Activated CD8-positive, alpha-beta memory T cell treated with anti-CD3 and anti-CD28 coated beads, Interleukin-2, amount 10 ng/mL, durations not matched to agents 7 days and 5 days (primary cell): ENCODE data around the gene TRIM50. TPM values are rescaled to one million over a fixed set of nuclear protein-coding genes. Genes with fewer than 3 reads are reported as not detected.
"Not testable (repeated sequence)": the region's sequence is repeated elsewhere in the genome, so short reads cannot be mapped to it uniquely, and the experiment has no call there.

Experiments
- ATAC-seq: fragments of 150-1000 bp; cut with Tn5 transposase; one replicate; pipeline ENCODE4 v1.10.0; 2021; ENCODE audit warnings: moderate library complexity
- CTCF ChIA-PET: fragments of 350-600 bp; sonication (Branson Sonifier 250); formaldehyde crosslinking; loops from one replicate; lab custom pipeline; 2021; ENCODE audit warnings: antibody characterized with exemption; lab: Charles Lee
- DNase-seq: peaks from one replicate; pipeline ENCODE4 v3.0.0-alpha.2; 2020
- H3K27ac Mint-ChIP-seq: one replicate; pipeline ENCODE4 v1.8.0; 2021; ENCODE audit warnings: mild to moderate bottlenecking, mixed read lengths
- H3K27me3 Mint-ChIP-seq: one replicate; pipeline ENCODE4 v1.8.0; 2021; ENCODE audit warnings: mixed read lengths
- H3K36me3 Mint-ChIP-seq: one replicate; pipeline ENCODE4 v1.8.0; 2021; ENCODE audit warnings: mild to moderate bottlenecking, mixed read lengths
- H3K4me1 Mint-ChIP-seq: one replicate; pipeline ENCODE4 v1.8.0; 2021; ENCODE audit warnings: mixed read lengths
- H3K4me3 Mint-ChIP-seq: one replicate; pipeline ENCODE4 v1.8.0; 2021; ENCODE audit warnings: mild to moderate bottlenecking, moderate library complexity, mixed read lengths
- H3K9me3 Mint-ChIP-seq: one replicate; pipeline ENCODE4 v1.8.0; 2022; ENCODE audit warnings: low read depth, mixed read lengths
- total RNA-seq, 2 experiments: library from RNA; stranded (reverse); gene quantifications; one replicate each; pipeline ENCODE4 v1.2.3, GENCODE V29; 2021

The TRIM50 gene
- total RNA-seq, 2 experiments from 2014 or later: not detected

DNA sequence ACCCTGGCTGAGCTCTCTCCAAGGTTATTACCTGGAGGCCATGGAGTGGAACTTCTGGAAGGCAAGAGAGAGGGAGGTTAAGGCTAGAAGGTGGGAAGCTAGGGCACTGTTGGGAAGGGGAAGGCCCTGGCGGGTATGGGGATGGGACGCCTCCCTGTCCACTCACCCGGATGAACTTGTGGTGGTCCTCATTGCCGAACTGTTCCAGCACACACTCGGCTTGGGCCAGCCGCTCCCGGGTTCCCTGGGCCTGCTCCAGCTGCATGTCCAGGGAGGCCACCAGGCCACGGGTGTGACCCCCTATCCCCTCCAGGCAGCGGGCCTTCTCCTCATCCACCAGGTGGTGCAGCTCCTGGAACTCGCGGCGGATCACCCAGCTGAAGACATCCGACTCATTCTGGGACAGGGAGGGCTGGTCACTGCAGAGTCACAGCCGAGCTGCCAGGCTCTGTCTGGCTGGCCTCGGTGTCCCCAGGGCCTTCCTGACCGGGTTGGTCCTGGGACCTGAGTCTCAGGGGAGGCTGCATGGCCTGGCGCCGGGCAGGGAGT lies 9.2 kb downstream of the TRIM50 start:
- H3K9me3 Mint-ChIP-seq, H3K4me3 Mint-ChIP-seq, CTCF ChIA-PET, ATAC-seq, H3K36me3 Mint-ChIP-seq, H3K4me1 Mint-ChIP-seq, H3K27me3 Mint-ChIP-seq, H3K27ac Mint-ChIP-seq, DNase-seq: not testable (repeated sequence)

DNA sequence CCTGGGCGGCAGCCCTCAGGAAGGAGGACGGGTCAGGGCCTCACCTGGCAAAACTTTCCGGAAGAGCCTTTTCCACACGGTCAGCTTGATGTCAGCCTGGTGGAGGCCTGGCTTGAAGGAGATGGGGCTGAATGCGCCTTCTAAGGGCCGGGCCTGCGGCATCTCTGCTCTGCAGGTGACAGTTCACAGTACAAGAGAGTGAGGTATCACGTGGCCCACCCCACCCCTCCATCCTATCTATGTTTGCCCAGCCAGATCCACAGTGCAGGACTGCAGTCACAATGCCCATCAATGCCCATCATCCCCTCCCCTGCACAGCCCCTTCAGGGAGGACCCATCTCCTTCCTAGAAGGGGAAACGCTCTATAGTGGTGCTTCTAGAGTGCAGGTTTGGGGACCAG lies 11.4 kb downstream of the TRIM50 start:
- H3K4me1 Mint-ChIP-seq: no peaks in the 10 kb centered on the region
- ATAC-seq (no peak), DNase-seq (no peak)
- no peaks in the 10 kb centered on the region for H3K9me3 Mint-ChIP-seq
- CTCF ChIA-PET: no interaction called here
- no peaks in the 10 kb centered on the region for H3K36me3 Mint-ChIP-seq
- H3K27ac Mint-ChIP-seq: no peak overlapping the region
- no peaks in the 10 kb centered on the region for H3K27me3 Mint-ChIP-seq
- no peak overlapping the region for H3K4me3 Mint-ChIP-seq

- DNase-seq (no peak), ATAC-seq (no peak)
- no peaks in the 10 kb centered on the region for H3K9me3 Mint-ChIP-seq
- H3K36me3 Mint-ChIP-seq: peaks cover under 1% of the 10 kb centered on the region
- H3K27me3 Mint-ChIP-seq: no peaks in the 10 kb centered on the region
- H3K4me3 Mint-ChIP-seq: no peak overlapping the region
- CTCF ChIA-PET: no interaction called here
- no peak overlapping the region for H3K27ac Mint-ChIP-seq
- H3K4me1 Mint-ChIP-seq: peaks cover 3% of the 10 kb centered on the region
Measured at GRCh38 chr7:73314271-73314670, 13.6 kb downstream of the TRIM50 start.

DNA sequence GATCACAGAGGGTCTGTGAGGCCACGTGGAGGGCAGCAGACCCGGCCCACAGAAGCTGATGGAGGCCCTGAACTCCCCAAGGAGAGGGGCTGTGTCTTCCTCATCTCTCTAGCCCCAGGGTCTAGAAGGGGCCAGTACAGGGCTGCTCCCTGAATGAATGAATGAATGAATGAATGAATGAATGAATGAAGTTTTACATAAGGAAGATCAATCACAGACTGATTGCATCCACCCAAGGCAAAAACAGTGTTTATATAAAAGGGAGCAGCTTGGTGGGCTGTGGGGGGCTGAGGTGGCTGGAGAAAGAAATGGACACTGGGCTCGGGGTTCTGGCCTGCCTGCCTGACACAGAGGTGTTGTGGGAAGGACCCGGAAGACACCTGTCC lies 14.4 kb downstream of the TRIM50 start:
- Mint-ChIP-seq H3K27me3 (no peaks in the 10 kb centered on the region), H3K27ac (no peak overlapping the region), H3K36me3 (peaks cover 4% of the 10 kb centered on the region), H3K4me1 (peaks cover 7% of the 10 kb centered on the region), H3K9me3 (no peaks in the 10 kb centered on the region), H3K4me3 (no peak overlapping the region)
- no peak for DNase-seq
- CTCF ChIA-PET: no interaction called here
- ATAC-seq: no peak

DNA sequence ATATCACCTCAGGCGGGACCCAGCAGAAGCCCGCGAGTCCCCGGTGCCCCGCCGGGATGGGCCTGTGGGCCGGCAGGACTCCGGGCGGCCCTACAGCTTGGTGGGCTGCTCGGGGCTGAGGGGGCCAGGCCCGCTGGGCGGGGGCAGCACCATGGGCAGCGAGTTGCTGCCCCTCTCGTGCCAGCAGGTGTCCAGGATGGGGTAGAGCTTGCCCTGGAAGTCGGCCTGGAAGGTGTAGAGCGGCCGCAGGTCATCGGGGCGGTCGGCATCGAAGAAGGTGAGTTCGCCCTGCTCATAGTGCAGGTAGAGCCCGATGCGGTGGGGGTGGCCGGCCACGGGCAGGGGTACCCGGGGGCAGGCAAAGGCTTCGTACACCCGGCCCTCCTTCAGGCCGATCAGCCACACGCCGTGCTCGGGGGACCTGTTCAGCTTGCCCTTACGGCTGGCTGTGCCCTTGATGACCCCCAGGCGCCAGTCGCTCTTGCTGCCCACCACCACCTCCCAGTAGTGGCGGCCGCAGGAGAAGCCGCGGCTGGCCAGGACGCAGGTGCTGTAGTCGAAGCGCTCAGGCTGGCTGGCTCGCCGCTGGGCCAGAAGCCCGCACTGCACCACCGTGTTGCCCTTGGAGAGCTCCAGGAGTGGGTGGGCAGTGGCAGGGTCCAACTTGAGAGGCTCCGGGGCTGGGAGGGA lies 14.9 kb downstream of the TRIM50 start:
- CTCF ChIA-PET: no interaction called here
- DNase-seq (no peak), ATAC-seq (no peak)
- Mint-ChIP-seq H3K4me3 (no peak overlapping the region), H3K4me1 (peaks cover 9% of the 10 kb centered on the region), H3K9me3 (no peaks in the 10 kb centered on the region), H3K27ac (no peak overlapping the region), H3K36me3 (peaks cover 4% of the 10 kb centered on the region), H3K27me3 (no peaks in the 10 kb centered on the region)

GRCh38 chr7:73311421-73311820 lies 16.5 kb downstream of the TRIM50 start:
- not testable (repeated sequence) for H3K27me3 Mint-ChIP-seq, H3K9me3 Mint-ChIP-seq, ATAC-seq, DNase-seq, H3K27ac Mint-ChIP-seq, H3K4me3 Mint-ChIP-seq
- CTCF ChIA-PET: interaction anchor here (0.7 kb wide), 1 partner anchor 13 kb away, joined by 3 read pairs; no protein-coding TSS in a partner anchor
- Mint-ChIP-seq H3K36me3 (peaks cover 12% of the 10 kb centered on the region), H3K4me1 (peaks cover 23% of the 10 kb centered on the region)

- peak; percentile 96 for DNase-seq
- Mint-ChIP-seq H3K36me3 (peaks cover 18% of the 10 kb centered on the region), H3K27ac (peak within 1 kb of the TSS; percentile 88), H3K4me1 (peaks cover 28% of the 10 kb centered on the region), H3K27me3 (no peaks in the 10 kb centered on the region), H3K9me3 (no peaks in the 10 kb centered on the region), H3K4me3 (peak within 1 kb of the TSS; percentile 94)
- CTCF ChIA-PET: no interaction called here
- peak; percentile 99 for ATAC-seq
Measured at GRCh38 chr7:73308665-73309214, 19.1 kb downstream of the TRIM50 start, which contains the start of gene NSUN5. TSS of gene NSUN5 (minus strand) at chr7:73308826. CDS start at chr7:73308790, 36 bp downstream.

- peak overlapping the region; percentile 88 for H3K27ac Mint-ChIP-seq
- CTCF ChIA-PET: no interaction called here
- peak overlapping the region; percentile 94 for H3K4me3 Mint-ChIP-seq
- no peak for DNase-seq
- H3K27me3 Mint-ChIP-seq: no peaks in the 10 kb centered on the region
- H3K4me1 Mint-ChIP-seq: peaks cover 28% of the 10 kb centered on the region
- peaks cover 18% of the 10 kb centered on the region for H3K36me3 Mint-ChIP-seq
- H3K9me3 Mint-ChIP-seq: no peaks in the 10 kb centered on the region
- peak; percentile 51 for ATAC-seq
Measured at GRCh38 chr7:73308074-73308664, 19.7 kb downstream of the TRIM50 start.

GRCh38 chr7:73307436-73307835 lies 20.4 kb downstream of the TRIM50 start:
- DNase-seq: no peak
- ATAC-seq: no peak
- Mint-ChIP-seq H3K9me3 (no peaks in the 10 kb centered on the region), H3K36me3 (peaks cover 21% of the 10 kb centered on the region), H3K4me3 (peak overlapping the region; percentile 94), H3K27ac (peak overlapping the region; percentile 83), H3K27me3 (no peaks in the 10 kb centered on the region), H3K4me1 (peaks cover 28% of the 10 kb centered on the region)
- CTCF ChIA-PET: no interaction called here

- CTCF ChIA-PET, ATAC-seq, H3K4me3 Mint-ChIP-seq, H3K27ac Mint-ChIP-seq, H3K27me3 Mint-ChIP-seq, H3K9me3 Mint-ChIP-seq: not testable (repeated sequence)
- H3K36me3 Mint-ChIP-seq: peaks cover 21% of the 10 kb centered on the region
- peaks cover 28% of the 10 kb centered on the region for H3K4me1 Mint-ChIP-seq
- peak; percentile 14 for DNase-seq
Measured at GRCh38 chr7:73304612-73305387, 23.1 kb downstream of the TRIM50 start.

DNA sequence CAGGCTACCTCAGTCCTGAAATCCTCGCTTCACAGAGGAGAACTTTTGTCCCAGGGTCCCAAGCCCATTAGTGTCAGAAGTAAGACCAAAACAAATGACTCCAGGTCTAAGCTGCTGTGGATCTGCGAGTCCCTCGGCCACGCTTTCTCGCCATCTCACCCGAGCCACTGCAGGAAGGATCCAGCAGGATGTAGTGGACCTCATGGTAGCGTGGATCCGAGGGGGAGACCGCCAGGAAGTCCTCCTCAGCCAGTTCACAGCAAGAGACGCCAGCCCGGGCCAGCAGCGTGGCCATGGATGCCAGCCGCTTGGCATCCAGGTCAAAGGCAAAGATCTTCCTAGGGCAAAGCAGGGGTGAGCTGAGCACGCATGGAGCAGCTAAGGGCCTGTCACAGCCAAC lies 23.8 kb downstream of the TRIM50 start:
- Mint-ChIP-seq H3K27me3 (no peaks in the 10 kb centered on the region), H3K4me1 (peaks cover 24% of the 10 kb centered on the region), H3K4me3 (no peak overlapping the region), H3K36me3 (peaks cover 20% of the 10 kb centered on the region), H3K9me3 (no peaks in the 10 kb centered on the region), H3K27ac (no peak overlapping the region)
- DNase-seq: peak; percentile 34
- no peak for ATAC-seq
- CTCF ChIA-PET: no interaction called here

GRCh38 chr7:73303546-73303945 lies 24.3 kb downstream of the TRIM50 start:
- DNase-seq: no peak
- CTCF ChIA-PET: no interaction called here
- H3K27ac Mint-ChIP-seq: no peak overlapping the region
- no peaks in the 10 kb centered on the region for H3K9me3 Mint-ChIP-seq
- no peak overlapping the region for H3K4me3 Mint-ChIP-seq
- ATAC-seq: no peak
- no peaks in the 10 kb centered on the region for H3K27me3 Mint-ChIP-seq
- H3K36me3 Mint-ChIP-seq: peaks cover 18% of the 10 kb centered on the region
- H3K4me1 Mint-ChIP-seq: peaks cover 22% of the 10 kb centered on the region

DNA sequence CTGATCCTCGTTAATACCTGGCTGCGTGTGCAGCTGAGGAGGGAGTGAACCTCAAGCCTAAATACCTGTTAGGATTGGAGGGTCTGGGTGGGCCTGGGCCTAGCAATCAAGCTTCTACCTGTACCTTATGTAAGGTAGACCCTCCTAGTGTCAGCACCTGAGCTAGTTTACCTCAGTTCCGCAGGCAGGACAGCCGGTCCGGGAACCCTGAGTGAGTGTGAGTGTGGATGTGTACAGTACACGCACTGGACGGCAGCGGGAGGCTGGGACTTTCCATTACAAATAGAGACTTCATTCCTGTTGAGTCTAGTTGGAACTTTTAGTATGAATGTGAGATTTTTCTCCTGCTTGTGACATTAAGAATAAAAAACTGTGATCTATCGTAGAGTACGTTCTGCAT lies 25.0 kb downstream of the TRIM50 start:
- ATAC-seq, H3K27me3 Mint-ChIP-seq, CTCF ChIA-PET, H3K27ac Mint-ChIP-seq, H3K9me3 Mint-ChIP-seq, DNase-seq, H3K4me3 Mint-ChIP-seq: not testable (repeated sequence)
- Mint-ChIP-seq H3K4me1 (peaks cover 17% of the 10 kb centered on the region), H3K36me3 (peaks cover 17% of the 10 kb centered on the region)
